SW 1271 (cell line): ENCODE results near the gene ALDH5A1.
A peak's percentile ranks its signal among the peaks of the same experiment; 100 is the strongest.

Experiments
- DNase-seq, 2 experiments: peaks; one replicate each; lab custom pipeline; 2025; lab: John Stamatoyannopoulos, UW

The ALDH5A1 gene

GRCh38 chr6:24569811-24570210, 75.0 kb downstream of the ALDH5A1 start:
- no peak for DNase-seq

- no peak for DNase-seq
Observed at GRCh38 chr6:24571361-24571760, 76.6 kb downstream of the ALDH5A1 start.

- no peak for DNase-seq
Observed at GRCh38 chr6:24574809-24575208, 80.0 kb downstream of the ALDH5A1 start.

- no peak for DNase-seq
Observed at GRCh38 chr6:24576447-24576846, 81.7 kb downstream of the ALDH5A1 start.

GRCh38 chr6:24581084-24581669, 86.4 kb downstream of the ALDH5A1 start:
- DNase-seq, result peak; percentile 3 to 67

GRCh38 chr6:24583463-24584381, 89.0 kb downstream of the ALDH5A1 start:
- DNase-seq, result peak; percentile 21 to 80

- no peak for DNase-seq
Observed at GRCh38 chr6:24584382-24584720, 89.6 kb downstream of the ALDH5A1 start.
